ENCODE data around the gene CCDC122.
"Not testable (repeated sequence)": the region's sequence is repeated elsewhere in the genome, so short reads cannot be mapped to it uniquely, and the experiment has no call there.

Gene CCDC122

GRCh38 chr13:43850873-43851272 lies 28.7 kb downstream of the CCDC122 start:
- Histone ChIP-seq H3K36me3 (peaks cover 28% of the 10 kb centered on the region), H3K9ac (no peak overlapping the region), H3K27me3 (no peaks in the 10 kb centered on the region), H3K4me3 (no peak overlapping the region), H4K20me1 (no peaks in the 10 kb centered on the region), H3K9me3 (peaks cover 60% of the 10 kb centered on the region), H3K4me1 (no peaks in the 10 kb centered on the region), H3K4me2 (no peak overlapping the region), H3K27ac (no peak overlapping the region)
- no peak for TF ChIP-seq Cebpa-rat (IDR thresholded peaks at IDR 0.05)

DNA sequence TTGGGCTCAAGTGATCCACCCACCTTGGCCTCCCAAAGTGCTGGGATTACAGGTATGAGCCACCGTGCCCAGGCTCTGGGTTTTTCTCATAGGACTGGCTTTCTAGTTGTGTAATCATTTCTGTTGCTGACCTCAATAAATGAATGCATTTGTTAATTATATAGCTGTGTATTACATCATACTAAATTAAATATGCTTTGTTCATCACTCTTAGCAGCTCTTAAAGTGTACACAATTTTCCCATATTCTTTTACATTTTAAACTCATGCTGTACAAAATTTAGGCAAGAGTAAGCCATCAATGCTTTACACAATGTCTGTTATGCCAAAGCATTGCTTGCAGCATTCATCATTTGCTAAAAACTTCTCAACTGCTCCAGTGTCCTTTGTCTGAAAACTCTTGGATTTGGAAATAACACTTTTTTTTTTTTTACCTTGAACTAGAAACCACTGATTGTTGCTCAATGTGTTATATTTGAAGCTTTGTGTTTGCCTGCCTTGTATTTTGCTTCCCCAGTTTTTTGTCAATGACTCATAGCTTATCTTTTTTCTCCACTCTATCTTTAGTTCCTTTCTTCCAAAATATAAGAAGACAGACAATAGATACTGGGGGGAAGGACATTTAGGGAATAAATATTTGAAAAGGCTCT lies 31.4 kb downstream of the CCDC122 start:
- Histone ChIP-seq H3K9ac (no peak overlapping the region), H4K20me1 (no peaks in the 10 kb centered on the region), H3K36me3 (peaks cover 24% of the 10 kb centered on the region), H3K4me3 (no peak overlapping the region), H3K4me1 (no peaks in the 10 kb centered on the region), H3K27ac (no peak overlapping the region), H3K4me2 (no peak overlapping the region), H3K27me3 (no peaks in the 10 kb centered on the region), H3K9me3 (peaks cover 36% of the 10 kb centered on the region)
- no peak for TF ChIP-seq Cebpa-rat (IDR thresholded peaks at IDR 0.05)

GRCh38 chr13:43846496-43847158 lies 32.9 kb downstream of the CCDC122 start:
- Histone ChIP-seq H3K4me2 (no peak overlapping the region), H3K27me3 (no peaks in the 10 kb centered on the region), H3K36me3 (peaks cover 11% of the 10 kb centered on the region), H4K20me1 (no peaks in the 10 kb centered on the region), H3K4me1 (no peaks in the 10 kb centered on the region), H3K9me3 (peaks cover 21% of the 10 kb centered on the region), H3K27ac (no peak overlapping the region), H3K9ac (no peak overlapping the region), H3K4me3 (no peak overlapping the region)
- TF ChIP-seq Cebpa-rat (IDR thresholded peaks at IDR 0.05) = no peak; the same call in 1 of the 2 replicates

DNA sequence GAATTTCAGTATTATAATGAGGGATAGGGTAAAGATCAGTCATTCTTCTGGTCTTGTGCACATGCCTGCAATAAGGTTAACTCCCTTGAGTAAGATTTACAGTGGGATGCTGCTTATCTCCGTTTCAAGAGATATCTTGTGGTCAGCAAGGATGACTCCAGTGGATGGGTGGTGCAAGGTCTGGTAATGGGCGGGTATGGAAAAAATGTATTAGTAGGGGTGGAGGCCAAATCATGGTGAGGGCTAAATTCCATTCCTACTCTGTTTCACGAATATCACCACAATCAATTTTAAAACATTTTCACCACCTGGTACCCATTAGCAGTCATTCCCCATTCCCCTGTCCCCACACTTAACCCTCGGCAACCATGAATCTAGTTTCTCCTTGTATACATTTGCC lies 40.6 kb downstream of the CCDC122 start:
- Histone ChIP-seq H3K36me3 (no peaks in the 10 kb centered on the region), H3K9me3 (no peaks in the 10 kb centered on the region; the same call in 1 of the 2 replicates), H3K4me3 (no peak overlapping the region), H3K27me3 (no peaks in the 10 kb centered on the region), H3K4me1 (no peaks in the 10 kb centered on the region), H3K4me2 (no peak overlapping the region), H3K9ac (no peak overlapping the region), H3K27ac (no peak overlapping the region), H4K20me1 (no peaks in the 10 kb centered on the region)
- TF ChIP-seq Cebpa-rat (IDR thresholded peaks at IDR 0.05) = no peak

DNA sequence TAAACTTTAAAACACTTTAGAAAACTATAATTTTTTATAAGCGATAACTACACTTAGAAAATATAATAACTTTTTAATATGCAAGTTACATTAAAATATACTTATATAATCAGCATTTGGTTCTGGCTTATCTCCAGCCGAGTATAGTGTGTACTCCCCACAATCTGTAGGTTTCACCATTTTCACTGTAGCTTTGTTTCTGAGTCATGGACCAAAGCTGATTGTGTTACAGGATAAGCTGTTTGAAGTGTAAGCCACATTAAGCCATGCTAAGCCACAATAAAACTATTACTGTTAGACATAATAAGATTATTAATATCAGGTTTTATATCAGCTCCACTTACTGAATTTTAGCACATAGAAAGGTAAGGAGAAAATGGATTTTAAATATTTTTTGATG lies 43.8 kb downstream of the CCDC122 start:
- TF ChIP-seq Cebpa-rat (IDR thresholded peaks at IDR 0.05) = no peak
- no peaks in the 10 kb centered on the region for H3K36me3 ChIP-seq

GRCh38 chr13:43831088-43831487 lies 48.5 kb downstream of the CCDC122 start:
- H4K20me1 ChIP-seq = no peaks in the 10 kb centered on the region
- no peaks in the 10 kb centered on the region for H3K36me3 ChIP-seq
- no peak overlapping the region for H3K9ac ChIP-seq
- no peak overlapping the region for H3K27ac ChIP-seq
- no peak overlapping the region for H3K4me3 ChIP-seq
- H3K4me1 ChIP-seq = no peaks in the 10 kb centered on the region
- H3K4me2 ChIP-seq = no peak overlapping the region
- no peak for TF ChIP-seq Cebpa-rat (IDR thresholded peaks at IDR 0.05)
- H3K27me3 ChIP-seq = no peaks in the 10 kb centered on the region
- H3K9me3 ChIP-seq = no peaks in the 10 kb centered on the region

More for the DNA sequence above, 43.8 kb downstream of the CCDC122 start:
- Histone ChIP-seq H3K4me1 (no peaks in the 10 kb centered on the region), H3K4me2 (no peak overlapping the region), H4K20me1 (no peaks in the 10 kb centered on the region), H3K4me3 (no peak overlapping the region), H3K27me3 (no peaks in the 10 kb centered on the region), H3K27ac (no peak overlapping the region), H3K9ac (no peak overlapping the region), H3K9me3 (no peaks in the 10 kb centered on the region; the same call in 1 of the 2 replicates)

- H3K27me3 ChIP-seq = no peaks in the 10 kb centered on the region
- no peak for TF ChIP-seq Cebpa-rat (IDR thresholded peaks at IDR 0.05)
- H3K9ac ChIP-seq = no peak overlapping the region
- no peaks in the 10 kb centered on the region for H3K36me3 ChIP-seq
- H3K4me2 ChIP-seq = no peak overlapping the region
- no peak overlapping the region for H3K4me3 ChIP-seq
- no peaks in the 10 kb centered on the region for H3K9me3 ChIP-seq
- H3K27ac ChIP-seq = no peak overlapping the region
- H3K4me1 ChIP-seq = no peaks in the 10 kb centered on the region
- H4K20me1 ChIP-seq = no peaks in the 10 kb centered on the region
These were observed 49.1 kb downstream of the CCDC122 start for GRCh38 chr13:43830497-43830881.

- H3K4me2 ChIP-seq, H3K36me3 ChIP-seq, H4K20me1 ChIP-seq, H3K4me1 ChIP-seq, H3K27me3 ChIP-seq, H3K9ac ChIP-seq, H3K4me3 ChIP-seq, H3K27ac ChIP-seq, H3K9me3 ChIP-seq: not testable (repeated sequence)
These were observed 54.9 kb downstream of the CCDC122 start for GRCh38 chr13:43824656-43825055.

GRCh38 chr13:43822969-43823368 lies 56.6 kb downstream of the CCDC122 start:
- Histone ChIP-seq H4K20me1 (no peaks in the 10 kb centered on the region), H3K27ac (no peak overlapping the region), H3K36me3 (no peaks in the 10 kb centered on the region), H3K4me1 (no peaks in the 10 kb centered on the region), H3K9ac (no peak overlapping the region), H3K9me3 (no peaks in the 10 kb centered on the region), H3K4me2 (no peak overlapping the region), H3K27me3 (no peaks in the 10 kb centered on the region), H3K4me3 (no peak overlapping the region)
- TF ChIP-seq Cebpa-rat (IDR thresholded peaks at IDR 0.05) = no peak

- Histone ChIP-seq H3K27me3 (no peaks in the 10 kb centered on the region), H3K9me3 (no peaks in the 10 kb centered on the region), H3K36me3 (no peaks in the 10 kb centered on the region), H3K27ac (no peak overlapping the region), H3K4me3 (no peak overlapping the region), H3K4me1 (no peaks in the 10 kb centered on the region), H4K20me1 (no peaks in the 10 kb centered on the region), H3K9ac (no peak overlapping the region), H3K4me2 (no peak overlapping the region)
- no peak for TF ChIP-seq Cebpa-rat (IDR thresholded peaks at IDR 0.05)
These were observed 63.1 kb downstream of the CCDC122 start for GRCh38 chr13:43816401-43816889.

All from BLaER1 (cell line).